CD4-positive, alpha-beta T cell (primary cell): ENCODE data around the gene UBE2O. TPM values are rescaled to one million over a fixed set of nuclear protein-coding genes. Genes with fewer than 3 reads are reported as not detected.

Experiments used
- ATAC-seq: fragments of 200-7000 bp; cut with Tn5 transposase; one replicate; pipeline ENCODE4 v1.10.0; 2022; ENCODE audit warnings: mild to moderate bottlenecking; ENCODE audit not compliant: poor library complexity
- CTCF ChIA-PET: fragments of 350-600 bp; sonication (Branson Sonifier 250); formaldehyde crosslinking; loops from one replicate; lab custom pipeline; 2021; ENCODE audit warnings: antibody characterized with exemption, inconsistent platforms; lab: Charles Lee
- POLR2A ChIA-PET: fragments of 350-600 bp; sonication (Branson Sonifier 250); formaldehyde crosslinking; loops from one replicate; lab custom pipeline; 2021; ENCODE audit warnings: antibody characterized with exemption, inconsistent platforms; lab: Charles Lee
- DNase-seq, 14 experiments: peaks; one replicate each; pipeline ENCODE4 v3.0.0-alpha.2; 2013 to 2020; ENCODE audit warnings: mixed read lengths in 2 of 14
- H3K27ac ChIP-seq, 2 donors: one replicate each; pipeline versions ENCODE4 v1.5.1 to v1.7.0; 2013; ENCODE audit warnings: low read length in 2 of 2, low read depth in 1 of 2, mild to moderate bottlenecking in 1 of 2
- H3K27me3 ChIP-seq, 2 experiments: 1 replicate in 1 of 2; 2 replicates in 1 of 2; pipeline versions ENCODE4 v1.6.1 to v1.7.0; 2013; ENCODE audit warnings: low read length in 2 of 2, control low read depth in 1 of 2, mild to moderate bottlenecking in 1 of 2, moderate library complexity in 1 of 2; ENCODE audit not compliant: insufficient read depth in 2 of 2, control insufficient read depth in 1 of 2
- H3K36me3 ChIP-seq: one replicate; pipeline ENCODE4 v1.6.1; 2013; ENCODE audit warnings: low read length, control low read depth; ENCODE audit not compliant: insufficient read depth
- H3K4me1 ChIP-seq: one replicate; pipeline ENCODE4 v1.6.1; 2013; ENCODE audit warnings: low read length, control low read depth; ENCODE audit not compliant: insufficient read depth
- H3K4me3 ChIP-seq: one replicate; pipeline ENCODE4 v1.5.1; 2013; ENCODE audit warnings: mild to moderate bottlenecking, low read length, moderate library complexity
- H3K9me3 ChIP-seq, 2 experiments: 1 replicate in 1 of 2; 2 replicates in 1 of 2; pipeline versions ENCODE4 v1.6.1 to v1.7.0; 2013; ENCODE audit warnings: low read length in 2 of 2, mild to moderate bottlenecking in 2 of 2, control low read depth in 1 of 2, moderate library complexity in 1 of 2; ENCODE audit not compliant: control insufficient read depth in 1 of 2, insufficient read depth in 1 of 2
- H3K27ac Mint-ChIP-seq: one replicate; pipeline ENCODE4 v1.8.0; 2020; ENCODE audit warnings: mixed read lengths
- H3K27me3 Mint-ChIP-seq: one replicate; pipeline ENCODE4 v1.8.0; 2021; ENCODE audit warnings: mixed read lengths
- H3K36me3 Mint-ChIP-seq: one replicate; pipeline ENCODE4 v1.8.0; 2021; ENCODE audit warnings: low read depth, mixed read lengths
- H3K4me1 Mint-ChIP-seq: one replicate; pipeline ENCODE4 v1.8.0; 2021; ENCODE audit warnings: low read depth, mixed read lengths
- H3K4me3 Mint-ChIP-seq: one replicate; pipeline ENCODE4 v1.8.0; 2020; ENCODE audit warnings: mild to moderate bottlenecking, mixed read lengths
- H3K9me3 Mint-ChIP-seq: one replicate; pipeline ENCODE4 v1.8.0; 2020; ENCODE audit warnings: mixed read lengths
- intact Hi-C, 2 experiments: fragments of 100-400 bp; cut with DNase I in 1 of 2; cut with micrococcal nuclease in 1 of 2; formaldehyde crosslinking; loops; one replicate each; pipeline versions ENCODE4 v1.15.1 to v1.9.0; 2023 to 2025; cut with DNase I, micrococcal nuclease
- total RNA-seq, 174 experiments: library from RNA in 2 of 174; stranded (reverse) in 2 of 174; gene quantifications; one replicate each; pipeline ENCODE4 v1.2.3 and lab custom pipeline; 2021 to 2026
- TF ChIP-seq, protein P1 (sequence below): fragments of 200-600 bp; IDR thresholded peaks from one replicate; pipeline ENCODE4 v1.8.0; 2022; ENCODE audit warnings: antibody characterized with exemption, mild to moderate bottlenecking

Gene UBE2O
- total RNA-seq, 2 experiments from 2014 or later: 22.7 to 25.1 TPM

DNA sequence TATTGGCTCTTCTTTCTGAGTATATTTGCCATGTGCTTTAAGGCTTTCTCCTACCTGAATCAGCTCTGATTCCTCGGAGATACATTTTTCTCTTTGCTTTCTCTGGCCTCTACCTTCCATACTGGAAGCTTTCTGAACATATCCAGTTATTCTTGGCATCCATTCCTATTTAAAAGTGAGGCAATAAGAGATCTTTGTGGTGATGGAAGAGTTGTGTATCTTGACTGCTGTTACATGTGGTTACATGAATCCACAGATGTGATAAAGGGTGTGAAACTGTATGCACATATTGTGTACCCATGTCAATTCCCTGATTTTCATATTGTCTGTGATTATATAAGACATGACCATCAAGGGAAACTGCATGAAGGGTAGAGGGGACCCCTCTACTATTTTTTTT is 24.4 kb downstream of the UBE2O start:
- intact Hi-C loops: no loop called here
- H3K4me3 ChIP-seq: no peak overlapping the region
- no peaks in the 10 kb centered on the region for H3K27me3 ChIP-seq
- POLR2A ChIA-PET: no interaction called here
- H3K27me3 Mint-ChIP-seq: no peaks in the 10 kb centered on the region
- H3K36me3 Mint-ChIP-seq: peaks cover 5% of the 10 kb centered on the region
- H3K4me3 Mint-ChIP-seq: no peak overlapping the region
- H3K9me3 Mint-ChIP-seq: no peaks in the 10 kb centered on the region
- no peaks in the 10 kb centered on the region for H3K4me1 ChIP-seq
- CTCF ChIA-PET: no interaction called here
- H3K36me3 ChIP-seq: no peaks in the 10 kb centered on the region
- TF ChIP-seq, protein P1, sequence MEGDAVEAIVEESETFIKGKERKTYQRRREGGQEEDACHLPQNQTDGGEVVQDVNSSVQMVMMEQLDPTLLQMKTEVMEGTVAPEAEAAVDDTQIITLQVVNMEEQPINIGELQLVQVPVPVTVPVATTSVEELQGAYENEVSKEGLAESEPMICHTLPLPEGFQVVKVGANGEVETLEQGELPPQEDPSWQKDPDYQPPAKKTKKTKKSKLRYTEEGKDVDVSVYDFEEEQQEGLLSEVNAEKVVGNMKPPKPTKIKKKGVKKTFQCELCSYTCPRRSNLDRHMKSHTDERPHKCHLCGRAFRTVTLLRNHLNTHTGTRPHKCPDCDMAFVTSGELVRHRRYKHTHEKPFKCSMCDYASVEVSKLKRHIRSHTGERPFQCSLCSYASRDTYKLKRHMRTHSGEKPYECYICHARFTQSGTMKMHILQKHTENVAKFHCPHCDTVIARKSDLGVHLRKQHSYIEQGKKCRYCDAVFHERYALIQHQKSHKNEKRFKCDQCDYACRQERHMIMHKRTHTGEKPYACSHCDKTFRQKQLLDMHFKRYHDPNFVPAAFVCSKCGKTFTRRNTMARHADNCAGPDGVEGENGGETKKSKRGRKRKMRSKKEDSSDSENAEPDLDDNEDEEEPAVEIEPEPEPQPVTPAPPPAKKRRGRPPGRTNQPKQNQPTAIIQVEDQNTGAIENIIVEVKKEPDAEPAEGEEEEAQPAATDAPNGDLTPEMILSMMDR: no peak
- H3K27ac Mint-ChIP-seq: no peak overlapping the region
- no peak overlapping the region for H3K27ac ChIP-seq
- H3K9me3 ChIP-seq: no peaks in the 10 kb centered on the region
- DNase-seq (no peak), ATAC-seq (no peak)
- peaks cover 32% of the 10 kb centered on the region for H3K4me1 Mint-ChIP-seq

DNA sequence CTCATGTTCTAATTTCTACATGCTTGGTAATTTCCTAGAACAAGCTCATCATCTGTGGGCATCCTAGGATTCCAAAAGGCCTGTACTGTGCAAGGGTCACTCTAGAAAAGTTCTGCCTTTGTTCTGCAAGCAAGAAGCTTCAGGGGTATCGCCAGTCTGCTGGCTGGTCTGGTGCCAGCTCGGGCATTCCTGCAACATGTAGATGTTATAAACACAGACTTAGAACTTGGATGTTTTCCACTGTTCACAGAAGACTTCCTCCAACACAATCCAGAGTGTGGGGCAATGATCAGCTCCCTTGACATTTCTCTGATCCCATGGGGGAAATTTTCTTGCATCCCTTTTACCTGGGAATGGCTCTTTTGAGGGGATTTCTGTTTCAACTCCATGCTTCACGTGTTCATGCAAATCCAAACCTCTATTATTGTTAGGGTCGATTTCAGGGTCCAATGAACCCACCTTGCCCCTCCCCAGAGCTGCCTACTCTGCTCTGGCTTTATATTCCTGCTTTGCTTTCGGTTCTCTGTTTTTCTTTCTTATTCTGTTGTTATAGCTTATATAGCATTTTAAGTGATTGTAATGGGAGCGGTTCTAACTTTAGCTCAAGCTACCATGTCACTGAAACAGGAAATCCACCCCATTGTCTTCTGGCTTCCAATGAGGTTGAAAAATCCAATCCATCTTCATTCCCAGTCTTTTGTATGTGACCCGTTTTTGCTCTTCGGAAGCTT is 25.3 kb downstream of the UBE2O start:
- intact Hi-C loops: no loop called here
- DNase-seq (no peak), ATAC-seq (no peak)
- H3K27me3 ChIP-seq: no peaks in the 10 kb centered on the region
- Mint-ChIP-seq H3K27me3 (no peaks in the 10 kb centered on the region), H3K4me1 (peaks cover 26% of the 10 kb centered on the region), H3K4me3 (no peak overlapping the region), H3K27ac (no peak overlapping the region), H3K9me3 (no peaks in the 10 kb centered on the region), H3K36me3 (peaks cover 10% of the 10 kb centered on the region)
- no peaks in the 10 kb centered on the region for H3K9me3 ChIP-seq
- ChIA-PET POLR2A (no interaction called here), CTCF (interaction anchor here (1.1 to 1.3 kb wide), 2 partner anchors 19 to 30 kb away, joined by 4 to 5 read pairs; no protein-coding TSS in a partner anchor)
- no peak overlapping the region for H3K27ac ChIP-seq
- H3K4me1 ChIP-seq: no peaks in the 10 kb centered on the region
- TF ChIP-seq, protein P1: no peak
- H3K4me3 ChIP-seq: no peak overlapping the region
- peaks cover 3% of the 10 kb centered on the region for H3K36me3 ChIP-seq

DNA sequence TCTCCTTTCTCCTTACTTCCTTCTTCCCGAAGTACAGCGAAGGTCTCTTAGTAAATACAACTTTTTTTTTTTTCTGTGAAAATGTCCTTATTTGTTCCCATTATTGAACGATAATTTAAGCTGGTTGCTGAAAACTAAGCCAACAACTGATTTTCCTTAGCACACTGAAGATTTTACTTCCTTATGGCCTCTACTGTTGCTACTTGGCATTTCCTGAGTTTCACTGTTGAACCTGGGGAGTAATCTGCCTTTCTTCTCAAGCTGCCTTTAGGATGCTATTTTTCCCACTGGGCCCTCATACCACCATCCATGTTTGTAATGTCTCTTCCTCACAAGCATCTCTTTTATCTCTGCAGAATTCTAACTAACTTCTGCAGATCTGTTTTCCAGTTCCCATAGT is 26.1 kb downstream of the UBE2O start:
- peaks cover 7% of the 10 kb centered on the region for H3K36me3 ChIP-seq
- H3K4me1 ChIP-seq: no peaks in the 10 kb centered on the region
- H3K27me3 Mint-ChIP-seq: no peaks in the 10 kb centered on the region
- ChIA-PET CTCF (interaction anchor here (1.1 to 1.3 kb wide), 2 partner anchors 18 to 29 kb away, joined by 4 to 5 read pairs; no protein-coding TSS in a partner anchor), POLR2A (no interaction called here)
- no peak for DNase-seq
- H3K9me3 Mint-ChIP-seq: no peaks in the 10 kb centered on the region
- no peak overlapping the region for H3K4me3 ChIP-seq
- peaks cover 10% of the 10 kb centered on the region for H3K36me3 Mint-ChIP-seq
- TF ChIP-seq, protein P1: no peak
- H3K9me3 ChIP-seq: no peaks in the 10 kb centered on the region
- no peak overlapping the region for H3K27ac ChIP-seq
- H3K4me3 Mint-ChIP-seq: no peak overlapping the region
- H3K27ac Mint-ChIP-seq: no peak overlapping the region
- H3K4me1 Mint-ChIP-seq: peaks cover 20% of the 10 kb centered on the region
- ATAC-seq: no peak
- intact Hi-C loops: no loop called here
- no peaks in the 10 kb centered on the region for H3K27me3 ChIP-seq
